Ascending aorta (tissue), 2 donors: Measurements from ENCODE around the gene PDE9A. TPM values are rescaled to one million over a fixed set of nuclear protein-coding genes. Genes with fewer than 3 reads are reported as not detected.

Experiments
- DNase-seq, 2 donors: peaks; one replicate each; pipeline ENCODE4 v3.0.0-alpha.2; 2019; ENCODE audit warnings: low spot score in 2 of 2
- H3K27ac ChIP-seq, 2 donors: fragments of 200-600 bp; sonication (generic); one replicate each; pipeline ENCODE4 v1.5.1; 2016 to 2017; ENCODE audit warnings: mild to moderate bottlenecking in 1 of 2
- H3K27me3 ChIP-seq: fragments of 200-600 bp; sonication (generic); one replicate; pipeline ENCODE4 v1.5.1; 2017
- H3K36me3 ChIP-seq, 2 donors: fragments of 200-600 bp; sonication (generic); one replicate each; pipeline ENCODE4 v1.5.1; 2016
- H3K4me1 ChIP-seq, 2 donors: fragments of 200-600 bp; sonication (generic); one replicate each; pipeline ENCODE4 v1.5.1; 2016 to 2017; ENCODE audit warnings: mild to moderate bottlenecking in 1 of 2
- H3K4me3 ChIP-seq, 2 donors: fragments of 200-600 bp; sonication (generic); one replicate each; pipeline ENCODE4 v1.5.1; 2016 to 2017; ENCODE audit warnings: mild to moderate bottlenecking in 1 of 2
- H3K9me3 ChIP-seq, 2 donors: fragments of 200-600 bp; sonication (generic); one replicate each; pipeline ENCODE4 v1.5.1; 2016
- CTCF ChIP-seq, 3 experiments: fragments of 200-600 bp in 2 of 3; fragments of 450-650 bp in 1 of 3; sonication (generic) in 2 of 3; IDR thresholded peaks; one replicate each; pipeline ENCODE4 v1.5.1; 2016 to 2019; ENCODE audit warnings: antibody characterized with exemption in 3 of 3, mild to moderate bottlenecking in 1 of 3, moderate library complexity in 1 of 3
- intact Hi-C: fragments of 100-400 bp; cut with DNase I; formaldehyde crosslinking; loops from one replicate; pipeline ENCODE4 v1.15.1; 2023
- total RNA-seq: library from RNA; depleted of rRNA; stranded (reverse); fragments of >200 nt; gene quantifications from one replicate; pipeline ENCODE4 v1.1.0, GENCODE V29; 2016

Gene PDE9A
- total RNA-seq, 1 donor from 2014 or later: 2.2 TPM

DNA sequence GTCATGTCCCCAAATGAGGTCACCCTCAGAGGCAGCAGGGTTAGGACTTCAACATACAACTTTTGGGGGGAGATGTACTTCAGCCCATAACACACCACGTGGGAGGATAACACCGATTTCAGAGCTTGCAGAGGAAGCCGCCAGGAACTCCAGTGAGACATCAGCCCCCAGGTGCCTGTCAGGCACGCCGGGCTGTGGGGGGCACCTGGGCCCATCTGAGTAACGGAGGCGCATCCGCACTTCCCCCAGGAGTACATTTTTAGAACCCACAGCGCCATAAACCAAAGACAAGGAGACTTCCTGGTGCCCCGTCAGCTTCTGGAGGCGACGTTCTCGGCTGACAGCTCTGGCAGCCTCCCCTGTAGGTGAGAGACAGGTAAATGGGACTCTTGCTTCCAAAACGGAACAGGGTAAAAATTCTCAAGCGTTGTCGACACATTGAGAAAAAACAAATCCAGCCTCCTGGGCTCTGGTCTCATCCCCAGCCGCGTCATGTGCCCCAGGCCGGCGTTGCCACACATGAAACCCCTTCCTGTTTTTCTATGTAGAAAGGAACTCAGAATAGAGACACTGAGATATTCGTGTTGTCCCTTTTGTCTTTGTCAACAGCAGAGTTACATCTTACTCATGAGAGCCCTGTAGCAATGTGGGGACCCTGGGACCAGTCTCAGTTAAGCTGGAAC, 93.3 kb downstream of the PDE9A start:
- Histone ChIP-seq H3K27ac (peak overlapping the region in 1 of 2 donors; percentile 31), H3K9me3 (no peaks in the 10 kb centered on the region), H3K4me3 (no peak overlapping the region), H3K27me3 (no peaks in the 10 kb centered on the region), H3K36me3 (no peaks in the 10 kb centered on the region), H3K4me1 (no peaks in the 10 kb centered on the region)
- no peak for TF ChIP-seq CTCF (IDR thresholded peaks at IDR 0.05)
- DNase-seq: peak in 1 of 2 donors; percentile 73
- intact Hi-C loops: no loop called here

GRCh38 chr21:42747276-42747701, 93.9 kb downstream of the PDE9A start:
- Histone ChIP-seq H3K4me3 (no peak overlapping the region), H3K27ac (peak overlapping the region in 1 of 2 donors; percentile 31), H3K27me3 (no peaks in the 10 kb centered on the region), H3K4me1 (no peaks in the 10 kb centered on the region), H3K36me3 (no peaks in the 10 kb centered on the region), H3K9me3 (no peaks in the 10 kb centered on the region)
- intact Hi-C loops: no loop called here
- DNase-seq: no peak
- no peak for TF ChIP-seq CTCF (IDR thresholded peaks at IDR 0.05)

GRCh38 chr21:42747746-42748351, 94.4 kb downstream of the PDE9A start:
- TF ChIP-seq CTCF (IDR thresholded peaks at IDR 0.05): no peak
- no peak overlapping the region for H3K4me3 ChIP-seq
- H3K9me3 ChIP-seq: no peaks in the 10 kb centered on the region
- H3K36me3 ChIP-seq: no peaks in the 10 kb centered on the region
- intact Hi-C loops: no loop called here
- no peak overlapping the region for H3K27ac ChIP-seq
- no peak for DNase-seq
- H3K27me3 ChIP-seq: no peaks in the 10 kb centered on the region
- no peaks in the 10 kb centered on the region for H3K4me1 ChIP-seq

DNA sequence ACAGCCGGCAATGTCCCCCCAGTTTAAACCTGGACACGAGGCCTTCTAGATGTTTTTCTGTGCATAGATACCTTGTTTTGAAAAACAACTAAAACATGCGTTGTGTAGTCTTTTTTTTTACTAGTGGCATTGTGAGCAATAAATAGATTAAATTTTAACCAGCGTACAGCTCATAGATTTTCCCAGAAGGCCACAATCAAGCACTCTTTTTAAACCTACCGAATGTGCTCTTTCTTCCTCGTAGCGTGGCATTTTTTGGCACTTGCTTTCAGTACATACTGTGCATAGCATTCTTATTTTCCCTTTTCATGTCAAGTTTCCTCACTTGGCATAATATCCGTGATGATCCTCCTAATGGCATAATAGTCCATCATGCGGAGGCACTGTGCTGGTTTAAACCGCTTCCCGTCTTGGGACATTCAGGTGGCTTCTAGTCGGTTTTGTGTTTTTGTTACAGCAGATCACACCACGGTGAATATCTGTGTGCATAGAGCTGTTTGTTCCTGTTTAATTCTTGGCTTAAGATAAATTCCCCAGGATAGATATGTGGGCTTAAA, 95.3 kb downstream of the PDE9A start:
- no peak overlapping the region for H3K4me3 ChIP-seq
- H3K27me3 ChIP-seq: no peaks in the 10 kb centered on the region
- no peaks in the 10 kb centered on the region for H3K9me3 ChIP-seq
- DNase-seq: no peak
- TF ChIP-seq CTCF (IDR thresholded peaks at IDR 0.05): no peak
- intact Hi-C loops: no loop called here
- H3K27ac ChIP-seq: no peak overlapping the region
- no peaks in the 10 kb centered on the region for H3K4me1 ChIP-seq
- no peaks in the 10 kb centered on the region for H3K36me3 ChIP-seq

- H3K27me3 ChIP-seq: no peaks in the 10 kb centered on the region
- no peak for DNase-seq
- no peaks in the 10 kb centered on the region for H3K9me3 ChIP-seq
- intact Hi-C loops: no loop called here
- H3K4me3 ChIP-seq: no peak overlapping the region
- TF ChIP-seq CTCF (IDR thresholded peaks at IDR 0.05): no peak
- no peaks in the 10 kb centered on the region for H3K4me1 ChIP-seq
- no peak overlapping the region for H3K27ac ChIP-seq
- H3K36me3 ChIP-seq: no peaks in the 10 kb centered on the region
These were observed 97.5 kb downstream of the PDE9A start for GRCh38 chr21:42750737-42751530.
